Testis (tissue), 2 donors: ENCODE results near the gene ANXA2.

ENCODE experiments used
- POLR2A ChIP-seq: fragments of 450-650 bp; IDR thresholded peaks from one replicate; pipeline ENCODE4 v1.6.1; 2017; ENCODE audit warnings: antibody characterized with exemption, mild to moderate bottlenecking, moderate library complexity
- TF ChIP-seq, protein P1 (sequence below), 3 experiments: fragments of 450-650 bp in 2 of 3; fragments of 200-600 bp in 1 of 3; sonication (generic) in 1 of 3; IDR thresholded peaks; one replicate each; pipeline ENCODE4 v1.5.1; 2016 to 2019; ENCODE audit warnings: antibody characterized with exemption in 3 of 3, mild to moderate bottlenecking in 2 of 3, moderate library complexity in 1 of 3

DNA sequence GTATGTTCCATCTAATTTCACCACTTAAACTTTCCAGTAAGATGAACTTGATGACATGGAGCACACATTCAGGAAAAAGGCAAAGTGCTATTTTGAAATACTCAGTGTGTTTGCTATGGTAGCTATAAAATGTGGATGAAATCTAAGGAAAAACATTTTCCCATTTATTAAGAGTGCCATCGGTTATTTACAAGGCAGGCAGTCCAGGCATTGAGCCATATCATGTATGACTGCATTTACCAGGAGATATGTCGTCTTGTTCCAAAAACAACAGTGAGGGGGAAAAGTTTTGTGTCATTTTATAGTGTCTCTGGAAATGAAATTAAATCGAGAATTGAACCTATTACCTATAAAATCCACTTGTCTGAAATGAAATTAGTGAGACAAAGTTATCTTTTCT is 13.7 kb downstream of the ANXA2 start:
- TF ChIP-seq, protein P1, sequence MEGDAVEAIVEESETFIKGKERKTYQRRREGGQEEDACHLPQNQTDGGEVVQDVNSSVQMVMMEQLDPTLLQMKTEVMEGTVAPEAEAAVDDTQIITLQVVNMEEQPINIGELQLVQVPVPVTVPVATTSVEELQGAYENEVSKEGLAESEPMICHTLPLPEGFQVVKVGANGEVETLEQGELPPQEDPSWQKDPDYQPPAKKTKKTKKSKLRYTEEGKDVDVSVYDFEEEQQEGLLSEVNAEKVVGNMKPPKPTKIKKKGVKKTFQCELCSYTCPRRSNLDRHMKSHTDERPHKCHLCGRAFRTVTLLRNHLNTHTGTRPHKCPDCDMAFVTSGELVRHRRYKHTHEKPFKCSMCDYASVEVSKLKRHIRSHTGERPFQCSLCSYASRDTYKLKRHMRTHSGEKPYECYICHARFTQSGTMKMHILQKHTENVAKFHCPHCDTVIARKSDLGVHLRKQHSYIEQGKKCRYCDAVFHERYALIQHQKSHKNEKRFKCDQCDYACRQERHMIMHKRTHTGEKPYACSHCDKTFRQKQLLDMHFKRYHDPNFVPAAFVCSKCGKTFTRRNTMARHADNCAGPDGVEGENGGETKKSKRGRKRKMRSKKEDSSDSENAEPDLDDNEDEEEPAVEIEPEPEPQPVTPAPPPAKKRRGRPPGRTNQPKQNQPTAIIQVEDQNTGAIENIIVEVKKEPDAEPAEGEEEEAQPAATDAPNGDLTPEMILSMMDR (IDR thresholded peaks at IDR 0.05), result no peak
- no peak for TF ChIP-seq POLR2A
